Transverse colon (tissue), 4 donors: Measurements from ENCODE around the gene GLS.

ENCODE experiments used
- CTCF ChIP-seq, 5 experiments: fragments of 200-600 bp in 3 of 5; fragments of 450-650 bp in 2 of 5; sonication (generic) in 3 of 5; IDR thresholded peaks; 1 replicate in 2 of 5; 2 replicates in 3 of 5; pipeline ENCODE4 v1.5.1; 2016 to 2017; ENCODE audit warnings: antibody characterized with exemption in 5 of 5, inconsistent platforms in 3 of 5, mild to moderate bottlenecking in 2 of 5, moderate library complexity in 1 of 5
- EP300 ChIP-seq: sonication (generic); formaldehyde crosslinking; IDR thresholded peaks from one replicate; pipeline ENCODE4 v1.6.1; 2017; ENCODE audit warnings: antibody characterized with exemption, low read depth
- POLR2A ChIP-seq: fragments of 450-650 bp; IDR thresholded peaks from one replicate; pipeline ENCODE4 v1.6.1; 2016; ENCODE audit warnings: antibody characterized with exemption, mild to moderate bottlenecking, moderate library complexity
- POLR2AphosphoS5 ChIP-seq, 3 donors: sonication (generic); formaldehyde crosslinking; IDR thresholded peaks; one replicate each; pipeline ENCODE4 v1.6.1; 2016; ENCODE audit warnings: antibody characterized with exemption in 3 of 3

- no peak for TF ChIP-seq CTCF (IDR thresholded peaks at IDR 0.05)
- TF ChIP-seq POLR2A, result no peak
- TF ChIP-seq POLR2AphosphoS5 (IDR thresholded peaks at IDR 0.05), result no peak
- TF ChIP-seq EP300, result no peak
Measured at GRCh38 chr2:190935054-190935453, 54.4 kb downstream of the GLS start.
